ENCODE results near the gene MASP1. TPM values are rescaled to one million over a fixed set of nuclear protein-coding genes. Genes with fewer than 3 reads are reported as not detected.

The MASP1 gene
- total RNA-seq, 1 donor from 2014 or later, result 6.3 TPM

DNA sequence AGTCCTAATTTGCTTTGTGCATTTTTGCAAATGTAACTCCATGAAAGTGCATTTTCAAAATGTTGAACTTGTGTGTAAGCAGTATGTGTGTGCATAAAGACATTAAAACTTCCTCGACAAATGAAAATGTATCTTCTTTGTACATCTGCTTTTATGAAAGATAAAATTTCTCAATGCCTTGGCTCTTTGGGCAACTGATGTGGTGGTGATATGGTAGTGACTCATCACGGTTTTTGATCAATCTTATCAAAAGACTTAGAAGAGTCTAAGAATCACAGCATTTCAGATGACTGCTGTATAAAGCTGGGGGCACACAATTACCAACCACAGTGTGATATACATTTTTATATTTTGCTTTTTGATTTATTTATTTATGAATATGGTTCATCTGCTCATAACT, 5.4 kb upstream of the MASP1 start:
- DNase-seq (ENCODE audit: low spot score), result no peak
- intact Hi-C loops (cut with DNase I), result loop anchor here (10.0 kb wide), 1 partner anchor 72 kb away; no protein-coding TSS in a partner anchor
- no peak for ATAC-seq

DNA sequence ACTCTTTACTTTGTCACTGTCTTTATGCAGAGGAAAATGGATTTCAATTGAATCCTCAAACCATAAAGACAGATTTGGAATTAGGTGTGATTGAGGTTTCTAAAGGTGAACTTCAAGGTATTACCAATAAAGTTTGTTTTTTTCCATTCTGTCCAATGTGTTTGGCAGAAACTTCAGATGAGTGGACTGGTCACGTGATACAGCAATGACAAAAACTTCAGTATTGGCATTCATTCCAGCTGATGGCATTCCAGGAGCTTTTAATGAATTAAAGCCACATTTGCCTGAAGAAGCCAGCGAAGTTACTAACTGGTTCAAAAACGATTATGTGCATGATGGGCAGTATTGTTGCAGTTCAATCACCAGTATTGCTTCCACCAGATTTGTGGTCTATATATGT, 4.5 kb upstream of the MASP1 start:
- ATAC-seq (no peak), DNase-seq (ENCODE audit: low spot score) (no peak)
- intact Hi-C loops (cut with DNase I), result loop anchor here (10.0 kb wide), 1 partner anchor 71 kb away; no protein-coding TSS in a partner anchor

DNA sequence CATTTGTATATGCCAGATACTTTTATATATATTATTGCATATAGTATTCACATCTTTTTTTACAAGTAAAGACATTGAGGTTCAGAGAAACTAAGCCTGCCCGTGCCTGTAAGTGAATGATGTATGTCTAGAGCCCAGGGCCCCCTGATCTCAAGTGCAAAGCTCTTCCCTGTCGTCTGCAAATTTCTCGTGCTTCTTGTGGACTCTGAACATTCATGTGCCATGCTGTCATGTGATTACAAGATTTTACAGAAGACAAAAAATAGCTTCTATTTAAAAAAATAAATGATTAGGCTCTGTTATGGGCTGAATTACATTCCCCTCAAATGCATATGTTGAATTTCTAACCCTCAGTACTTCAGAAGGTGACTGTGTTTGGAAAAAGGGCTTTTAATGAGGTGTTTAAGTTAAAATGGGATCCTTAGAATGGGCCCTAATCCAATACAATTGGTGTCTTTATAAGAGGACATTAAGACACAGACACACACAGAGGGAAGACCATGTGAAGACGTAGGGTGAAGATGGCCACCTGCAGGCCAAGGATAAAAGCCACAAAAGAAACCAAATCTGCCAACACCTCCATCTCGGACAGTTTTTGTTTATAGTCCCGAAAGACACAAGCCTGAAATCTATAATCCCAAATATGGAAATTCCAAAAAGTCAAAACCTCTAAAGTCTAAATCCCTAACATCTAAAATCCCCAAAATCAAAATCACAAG, 3.9 kb upstream of the MASP1 start:
- ATAC-seq (no peak), DNase-seq (ENCODE audit: low spot score) (no peak)
- intact Hi-C loops (cut with DNase I), result loop anchor here (10.0 kb wide), 1 partner anchor 71 kb away; no protein-coding TSS in a partner anchor

DNA sequence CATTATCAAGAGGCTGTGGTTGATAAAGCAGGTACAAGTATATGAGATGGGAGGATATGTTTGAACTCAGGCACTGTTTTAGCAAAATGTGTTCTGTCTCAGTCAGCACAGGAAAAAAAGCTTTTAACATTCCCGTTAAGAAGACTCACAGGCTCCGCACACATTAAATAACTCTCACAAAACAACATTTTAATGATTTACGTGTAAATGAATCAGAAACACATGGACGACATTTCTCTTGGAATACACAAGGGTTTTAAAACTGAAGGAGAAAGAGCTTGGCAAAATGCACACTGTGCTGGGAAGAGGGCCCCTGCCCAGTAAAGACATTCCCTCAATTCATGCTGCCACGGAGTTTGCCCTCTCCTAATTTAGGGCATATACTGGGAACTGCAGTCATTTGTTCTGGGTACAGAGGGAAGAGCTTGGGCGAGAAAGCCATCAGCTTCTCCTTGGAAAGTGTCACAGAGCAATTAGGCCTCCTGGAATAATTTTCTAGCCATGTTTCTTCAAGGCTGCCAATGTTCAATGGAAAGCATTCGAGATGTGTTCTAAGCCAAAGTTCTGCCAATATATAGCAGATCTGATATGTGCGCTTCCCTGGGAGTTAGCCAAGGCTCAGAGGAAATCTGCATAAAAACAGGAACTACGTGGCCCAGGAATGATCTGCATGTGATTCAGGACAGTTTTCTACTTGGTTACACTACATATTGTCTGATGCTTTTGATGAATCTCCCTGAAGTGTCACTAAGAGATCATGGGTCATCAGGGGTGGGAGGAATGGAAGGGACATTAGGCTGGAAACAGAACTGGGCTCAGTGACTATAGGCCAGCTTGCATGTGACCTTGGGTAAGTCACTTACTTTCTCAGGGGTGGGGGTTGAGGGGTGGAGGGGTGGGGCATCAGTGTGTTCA, 2.2 kb upstream of the MASP1 start:
- no peak for DNase-seq (ENCODE audit: low spot score)
- no peak for ATAC-seq
- intact Hi-C loops (cut with DNase I), result loop anchor here (10.0 kb wide), 1 partner anchor 69 kb away; no protein-coding TSS in a partner anchor

DNA sequence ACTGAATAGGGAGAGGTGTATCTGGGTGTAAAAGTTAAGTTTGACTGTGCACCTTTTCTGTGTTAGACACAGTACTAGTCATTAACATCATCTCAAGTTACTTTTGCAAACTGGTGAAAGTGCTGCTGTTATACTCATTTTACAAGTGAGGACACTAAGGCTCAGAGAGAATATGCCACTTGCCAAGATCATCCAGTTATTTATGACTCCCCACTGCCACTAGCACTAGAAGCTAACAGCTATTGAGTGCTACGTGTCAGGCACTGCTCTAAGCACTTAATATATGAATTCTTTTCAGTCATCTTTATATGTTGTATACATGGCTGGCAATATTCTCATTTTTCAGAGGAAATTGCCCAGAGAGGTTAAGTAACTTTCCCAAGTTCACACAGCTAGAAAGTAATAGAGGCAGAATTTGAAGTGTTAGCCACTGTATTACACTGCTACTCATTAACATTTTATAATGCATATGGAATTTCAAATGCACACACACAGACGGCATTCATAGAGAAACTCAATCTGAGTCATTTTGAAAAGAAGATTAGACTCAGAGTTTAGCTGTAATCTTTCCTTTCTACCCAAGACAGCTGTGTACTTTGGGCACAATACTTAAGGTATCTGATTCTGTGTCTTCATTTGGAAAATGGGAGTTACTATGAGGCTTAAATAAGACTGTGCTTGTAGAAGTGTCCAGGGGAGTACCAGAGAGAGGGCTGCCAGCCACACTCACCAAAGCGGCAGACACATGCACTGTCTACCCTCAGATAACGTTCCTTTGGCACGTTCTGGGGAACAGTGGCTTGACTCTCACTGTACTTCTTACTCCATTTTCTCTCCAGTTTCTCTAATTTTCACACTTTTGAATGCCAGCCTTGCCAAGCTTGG, 1.3 kb upstream of the MASP1 start:
- DNase-seq (ENCODE audit: low spot score), result no peak
- ATAC-seq, result no peak
- intact Hi-C loops (cut with DNase I), result loop anchor here (10.0 kb wide), 1 partner anchor 68 kb away; no protein-coding TSS in a partner anchor

DNA sequence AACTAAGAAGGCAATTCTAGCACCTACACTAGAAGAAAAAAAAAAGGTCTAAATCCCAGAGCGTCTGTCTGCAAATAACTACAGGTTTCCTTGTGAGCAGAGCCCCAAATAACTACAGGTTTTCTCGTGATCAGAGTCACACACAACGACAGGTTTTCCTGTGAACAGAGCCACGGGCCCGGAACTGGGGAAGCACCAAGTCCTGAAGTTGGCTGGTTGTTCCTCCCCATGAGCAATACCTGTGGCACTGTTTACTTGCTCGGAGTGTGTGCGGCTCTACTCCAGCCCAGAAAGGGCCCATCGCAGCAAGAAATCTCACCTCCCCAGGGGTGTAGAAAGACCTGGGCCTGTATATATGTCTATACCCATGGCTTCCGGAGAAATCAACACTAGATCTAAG, 644 bp upstream of the MASP1 start:
- ATAC-seq (no peak), DNase-seq (ENCODE audit: low spot score) (no peak)
- intact Hi-C loops (cut with DNase I), result loop anchor here (10.0 kb wide), 1 partner anchor 67 kb away; no protein-coding TSS in a partner anchor

DNA sequence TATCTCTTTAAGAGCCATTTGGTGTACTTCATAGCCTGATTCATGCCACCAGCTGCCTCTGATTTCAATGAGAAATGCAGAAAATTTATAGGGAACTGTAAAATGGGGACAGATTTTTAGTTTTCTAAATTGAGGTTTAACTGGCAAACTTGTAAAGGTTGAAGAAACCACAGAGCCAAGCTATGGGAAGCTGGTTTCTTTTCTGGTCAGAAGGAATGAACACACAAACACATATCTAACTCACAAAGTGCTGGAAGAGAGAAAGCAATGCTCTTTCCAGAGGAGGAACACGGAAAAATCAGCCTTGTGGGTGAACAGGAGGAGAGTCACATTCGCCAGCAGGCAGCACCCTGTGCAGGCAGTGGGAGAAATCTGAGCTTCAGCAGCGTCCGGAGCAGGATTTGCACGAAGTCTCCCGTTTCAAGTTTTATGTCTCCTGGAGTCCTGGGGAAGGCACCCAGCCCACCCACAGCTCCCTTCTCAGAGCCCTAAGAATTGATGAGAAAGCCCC, 481 bp downstream of the MASP1 start:
- ATAC-seq (peak; percentile 64), DNase-seq (ENCODE audit: low spot score) (no peak)
- intact Hi-C loops (cut with DNase I), result loop anchor here (10.0 kb wide), 1 partner anchor 66 kb away; no protein-coding TSS in a partner anchor

DNA sequence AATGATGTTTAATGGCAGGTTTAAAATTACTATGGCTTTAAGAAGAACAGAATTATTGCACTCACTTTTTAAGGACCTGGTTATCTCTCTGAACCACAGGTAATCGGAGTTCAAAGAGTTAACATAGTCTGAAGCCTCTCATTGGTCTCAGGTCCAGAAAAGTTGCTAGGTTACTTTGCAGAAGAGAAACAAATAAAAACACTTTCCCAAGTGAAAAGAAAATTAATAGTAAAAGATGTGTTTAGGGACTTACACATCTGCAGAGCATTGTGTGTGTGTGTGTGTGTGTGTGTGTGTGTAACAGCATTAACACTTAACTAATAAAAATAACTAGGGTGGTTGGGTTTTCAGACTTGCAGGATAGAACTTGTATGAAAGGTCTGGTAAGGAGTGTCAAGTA, 1.0 kb downstream of the MASP1 start:
- no peak for DNase-seq (ENCODE audit: low spot score)
- ATAC-seq, result no peak

DNA sequence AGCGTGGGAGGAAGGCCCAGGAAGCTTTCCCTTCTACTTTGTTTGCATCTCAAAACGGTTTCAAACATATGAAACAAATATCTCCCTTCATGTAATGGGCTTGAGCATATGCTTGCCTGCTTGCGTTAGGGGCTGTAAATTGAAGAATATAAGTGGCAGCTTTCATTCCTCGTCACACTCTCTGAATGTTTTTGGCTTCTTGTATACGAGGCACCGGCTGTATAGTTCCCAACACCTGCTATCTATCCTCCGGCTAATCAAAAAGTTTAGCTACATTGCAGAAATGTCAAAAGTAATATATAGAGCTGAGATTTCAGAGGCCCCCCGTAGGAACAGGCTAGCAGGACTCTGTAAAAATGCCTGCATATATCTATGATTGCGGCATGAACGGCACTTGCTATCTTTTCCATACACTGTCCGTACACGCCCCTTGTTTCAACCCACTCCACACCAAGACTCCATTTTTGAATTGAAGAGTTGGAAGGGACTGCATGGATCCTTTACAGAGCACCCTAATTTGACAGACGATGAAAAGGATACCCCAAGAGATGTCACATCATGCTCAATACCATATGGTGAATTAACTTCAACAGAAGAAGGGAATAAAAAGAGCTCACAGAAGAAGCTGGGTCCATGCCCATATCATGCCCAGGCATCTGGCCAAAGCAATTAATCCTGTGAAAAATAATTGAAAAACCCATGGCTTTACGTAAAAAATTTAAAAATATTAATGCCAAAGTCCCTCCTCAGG, 2.5 kb downstream of the MASP1 start:
- intact Hi-C loops (cut with DNase I), result no loop called here
- ATAC-seq (no peak), DNase-seq (ENCODE audit: low spot score) (no peak)

More for the DNA sequence above, 1.0 kb downstream of the MASP1 start:
- intact Hi-C loops (cut with DNase I), result loop anchor here (10.0 kb wide), 1 partner anchor 66 kb away; no protein-coding TSS in a partner anchor

DNA sequence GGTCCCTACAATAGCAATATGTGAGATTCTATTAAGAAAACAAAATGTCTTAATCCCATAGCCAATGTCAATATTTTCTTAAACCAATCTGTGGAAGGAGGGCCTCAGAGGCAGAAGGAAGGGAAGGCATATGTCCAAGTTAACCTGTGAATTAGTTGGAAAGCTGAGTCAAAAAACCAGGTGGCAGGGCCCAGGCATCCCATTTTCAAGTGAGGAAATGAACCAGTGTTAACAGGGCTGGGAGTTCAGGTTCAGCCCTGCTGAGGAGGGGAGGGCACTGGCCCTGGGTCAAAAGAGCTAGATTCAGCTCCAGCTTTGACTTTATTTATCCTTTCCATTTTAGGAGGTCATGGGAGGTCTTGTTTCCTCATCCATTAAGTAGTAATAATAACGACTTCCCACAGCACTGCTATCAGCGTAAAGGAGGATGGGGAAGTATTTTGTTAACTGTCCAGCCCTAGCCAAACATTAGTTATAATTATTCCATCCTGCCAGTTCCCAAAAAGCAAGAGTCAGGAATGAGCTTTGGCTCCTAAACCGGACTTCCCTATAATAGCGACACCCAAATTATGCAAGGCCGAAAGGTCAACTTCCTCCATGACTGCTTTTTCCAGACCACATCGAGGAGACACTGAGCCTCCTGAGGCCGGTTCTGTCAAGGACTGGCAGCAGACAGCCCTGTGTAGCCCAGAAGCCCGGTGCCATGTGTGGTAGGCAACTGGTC, 3.2 kb downstream of the MASP1 start:
- DNase-seq (ENCODE audit: low spot score), result no peak
- ATAC-seq, result no peak

DNA sequence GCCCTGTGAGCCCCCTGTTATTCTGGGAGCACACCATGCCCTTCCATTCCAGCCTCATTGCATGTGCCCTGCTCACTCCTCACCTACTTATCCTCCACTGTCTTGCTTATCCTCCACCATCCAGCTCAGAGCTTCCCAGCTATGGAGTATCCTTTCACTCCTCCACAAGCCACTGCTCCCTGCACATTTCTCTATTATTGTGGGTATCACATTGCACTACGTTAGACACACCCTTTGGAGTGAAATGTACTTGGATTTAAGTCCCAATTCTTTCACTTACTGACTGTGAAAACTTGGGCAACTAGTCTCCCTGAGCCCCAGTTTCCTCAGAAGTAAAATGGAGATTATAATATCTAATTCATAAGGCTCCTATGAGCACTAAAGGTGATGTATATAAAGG, 4.3 kb downstream of the MASP1 start:
- DNase-seq (ENCODE audit: low spot score) (no peak), ATAC-seq (no peak)
- intact Hi-C loops (cut with DNase I), result no loop called here

More for the DNA sequence above, 3.2 kb downstream of the MASP1 start:
- intact Hi-C loops (cut with DNase I), result no loop called here

DNA sequence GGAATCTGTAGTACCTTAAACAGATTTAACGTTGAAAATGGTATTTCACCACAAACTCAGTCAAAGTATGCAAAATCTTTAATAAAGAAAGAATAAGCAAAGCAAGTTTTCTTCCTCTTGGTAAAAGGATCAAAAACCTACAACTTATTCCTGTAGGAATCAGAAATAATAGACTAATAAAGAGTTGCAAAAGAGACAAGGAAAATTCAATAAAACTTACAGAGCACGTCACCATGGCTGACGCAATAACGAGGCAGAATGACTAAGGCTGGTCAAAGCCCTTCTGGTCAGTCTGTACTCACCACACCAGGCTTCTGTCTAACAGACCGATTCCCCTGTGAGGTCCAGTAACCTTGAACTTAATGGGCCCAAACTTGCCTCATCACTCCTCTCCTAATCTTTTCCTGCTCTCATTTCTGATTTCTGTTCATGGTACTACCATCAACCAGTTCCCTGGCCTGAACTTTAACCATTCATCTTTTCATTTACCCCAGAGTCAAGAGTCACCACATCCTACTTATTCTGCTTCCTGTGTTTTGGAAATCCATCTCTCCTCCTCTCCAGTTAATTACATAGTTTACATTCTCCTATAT, 5.0 kb downstream of the MASP1 start:
- ATAC-seq, result peak; percentile 47
- intact Hi-C loops (cut with DNase I), result no loop called here
- no peak for DNase-seq (ENCODE audit: low spot score)

DNA sequence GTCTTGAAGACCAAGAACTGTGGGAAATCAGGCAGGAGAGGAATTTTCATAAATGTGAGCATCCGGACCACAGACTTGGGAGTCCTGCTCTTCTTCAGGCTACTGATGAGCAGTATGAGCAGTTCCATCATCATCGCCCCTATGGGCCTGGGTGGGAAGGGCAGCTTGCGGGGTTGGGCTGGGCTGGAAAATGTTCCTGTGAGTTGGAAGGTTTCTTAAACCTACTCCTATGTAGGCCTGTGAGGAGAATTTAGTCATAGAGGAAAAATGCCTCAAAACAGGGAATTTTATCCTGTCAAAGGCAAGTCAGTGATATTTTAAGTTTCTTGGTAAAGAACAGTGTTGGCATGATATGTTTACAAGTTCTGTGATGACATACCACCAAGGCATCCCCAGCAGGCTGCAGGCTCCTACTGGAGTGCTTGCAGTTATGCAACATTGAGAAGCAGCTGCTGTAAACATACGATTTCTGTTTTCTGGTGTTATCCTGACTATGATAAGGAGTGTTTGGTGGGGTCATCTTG, 10.3 kb downstream of the MASP1 start:
- intact Hi-C loops (cut with DNase I), result no loop called here
- DNase-seq (ENCODE audit: low spot score) (no peak), ATAC-seq (no peak)

DNA sequence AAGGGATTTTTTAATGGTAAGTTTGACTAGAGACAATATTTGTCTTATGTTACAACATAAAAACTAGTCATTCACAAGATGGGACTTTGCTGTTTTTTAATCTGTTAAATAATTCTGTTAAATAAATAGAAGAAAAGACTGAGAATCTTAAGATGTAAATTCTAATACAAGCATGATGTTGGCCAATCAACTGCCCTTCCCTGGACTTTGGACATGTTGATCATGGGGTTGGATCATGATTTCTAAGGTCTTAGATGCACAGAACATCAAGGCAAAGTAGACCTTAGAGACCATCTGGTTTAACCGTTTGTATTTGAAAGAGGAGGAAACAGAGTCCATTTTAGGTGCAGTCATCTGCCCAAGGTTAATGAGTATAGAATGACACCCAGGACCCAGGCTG, 10.9 kb downstream of the MASP1 start:
- no peak for DNase-seq (ENCODE audit: low spot score)
- ATAC-seq, result no peak
- intact Hi-C loops (cut with DNase I), result no loop called here

DNA sequence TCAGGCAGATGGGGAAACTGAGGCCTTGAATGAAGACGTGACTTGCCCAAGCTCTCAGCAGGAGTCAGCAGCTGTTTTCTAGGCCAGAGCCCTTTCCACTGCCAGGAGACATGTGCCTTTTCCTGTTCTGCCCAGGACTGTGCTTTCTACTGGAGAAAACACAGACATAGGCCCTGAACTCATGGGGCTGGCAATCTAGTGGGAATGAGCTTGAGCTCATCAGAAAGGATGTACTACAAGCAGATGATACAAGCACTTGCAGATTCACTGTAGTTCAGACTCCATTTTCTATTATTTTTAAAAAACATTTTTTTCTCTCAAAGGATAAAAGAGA, 14.4 kb downstream of the MASP1 start:
- ATAC-seq (no peak), DNase-seq (ENCODE audit: low spot score) (no peak)
- intact Hi-C loops (cut with DNase I), result no loop called here

DNA sequence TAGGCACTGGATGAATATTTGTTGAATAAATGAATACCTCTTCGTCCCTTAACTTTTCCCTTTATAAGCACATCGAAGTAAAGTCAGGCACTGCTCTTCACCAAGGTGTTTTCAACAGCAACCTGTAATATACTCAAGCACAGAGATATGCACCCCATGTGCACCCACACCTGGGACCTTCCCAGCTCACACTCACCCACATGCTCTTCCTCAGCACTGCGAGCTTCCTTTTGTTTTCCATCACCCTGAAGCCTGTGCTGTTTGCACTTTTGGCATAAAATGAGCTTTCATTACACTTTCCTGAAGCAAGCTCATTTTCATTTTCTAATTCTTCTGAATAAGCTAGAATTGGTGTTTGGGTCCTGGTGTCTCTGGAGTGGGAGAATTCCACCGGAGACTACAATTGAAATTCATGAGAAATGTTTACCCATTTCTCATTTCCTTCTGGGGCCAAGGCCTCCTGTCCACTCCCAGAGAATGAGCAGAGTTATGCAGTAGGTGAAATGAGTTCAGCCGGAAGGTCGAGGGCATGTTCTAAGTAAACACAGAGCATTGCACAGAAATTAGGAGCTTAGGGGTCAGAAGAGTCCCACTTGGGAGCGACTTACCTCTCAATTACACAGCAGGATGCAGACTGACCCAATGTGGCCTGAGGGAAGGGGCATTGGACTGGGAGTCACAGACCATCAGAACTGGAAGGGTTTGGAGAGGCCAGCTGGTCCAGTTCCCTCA, 15.0 kb downstream of the MASP1 start:
- peak; percentile 28 for ATAC-seq
- no peak for DNase-seq (ENCODE audit: low spot score)

More for the DNA sequence above, 15.0 kb downstream of the MASP1 start:
- intact Hi-C loops (cut with DNase I), result no loop called here
